WTC11 (cell line): ENCODE measurements around the gene ST6GALNAC5. TPM values are rescaled to one million over a fixed set of nuclear protein-coding genes. Genes with fewer than 3 reads are reported as not detected.

Source experiments
- ATAC-seq: fragments of 200-7000 bp; cut with Tn5 transposase; 2 replicates; pipeline ENCODE4 v1.10.0; 2021; ENCODE audit warnings: mild to moderate bottlenecking, moderate library complexity
- CTCF ChIA-PET: fragments of 300-600 bp; sonication (Branson Sonifier 250); formaldehyde crosslinking; loops from one replicate; lab custom pipeline; 2021; ENCODE audit warnings: antibody characterized with exemption; lab: Charles Lee
- POLR2A ChIA-PET: fragments of 350-600 bp; sonication (Branson Sonifier 250); formaldehyde crosslinking; loops from one replicate; lab custom pipeline; 2021; ENCODE audit warnings: antibody characterized with exemption; lab: Charles Lee
- DNase-seq: peaks from one replicate; pipeline ENCODE4 v3.0.0; 2021; ENCODE audit warnings: low spot score
- H3K27ac Mint-ChIP-seq: 2 replicates; pipeline ENCODE4 v1.8.0; 2021; ENCODE audit warnings: mixed read lengths
- H3K27me3 Mint-ChIP-seq: 2 replicates; pipeline ENCODE4 v1.8.0; 2021; ENCODE audit warnings: low read depth, mild to moderate bottlenecking, moderate library complexity, mixed read lengths
- H3K36me3 Mint-ChIP-seq: 2 replicates; pipeline ENCODE4 v1.8.0; 2021; ENCODE audit warnings: mixed read lengths
- H3K4me1 Mint-ChIP-seq: 2 replicates; pipeline ENCODE4 v1.8.0; 2022; ENCODE audit warnings: mixed read lengths
- H3K4me3 Mint-ChIP-seq: 2 replicates; pipeline ENCODE4 v1.8.0; 2021; ENCODE audit warnings: mild to moderate bottlenecking, moderate library complexity, mixed read lengths
- H3K9me3 Mint-ChIP-seq: 2 replicates; pipeline ENCODE4 v1.8.0; 2021; ENCODE audit warnings: mixed read lengths
- CTCF ChIP-seq: fragments of 200-600 bp; IDR thresholded peaks from 2 replicates; pipeline ENCODE4 v1.8.0; 2022; ENCODE audit warnings: antibody characterized with exemption
- E2F5 ChIP-seq: sonication (generic); formaldehyde crosslinking; IDR thresholded peaks from 2 replicates; pipeline ENCODE4 v1.8.1; 2022; ENCODE audit warnings: mild to moderate bottlenecking, moderate library complexity, missing genetic modification reagents
- ELF4 ChIP-seq: sonication (generic); formaldehyde crosslinking; IDR thresholded peaks from 2 replicates; pipeline ENCODE4 v1.8.1; 2022; ENCODE audit warnings: low read depth, mild to moderate bottlenecking, moderate library complexity, missing genetic modification reagents
- ERG ChIP-seq: fragments of 250-450 bp; sonication (Bioruptor Pico); IDR thresholded peaks from 2 replicates; pipeline ENCODE4 v1.8.0; 2021; ENCODE audit warnings: mild to moderate bottlenecking
- FOXJ3 ChIP-seq: sonication (generic); formaldehyde crosslinking; IDR thresholded peaks from 2 replicates; pipeline ENCODE4 v1.9.0; 2021; ENCODE audit warnings: missing genetic modification reagents, mild to moderate bottlenecking, borderline replicate concordance
- GTF2I ChIP-seq: fragments of 250-450 bp; sonication (Bioruptor Pico); conservative IDR thresholded peaks from 2 replicates; pipeline ENCODE4 v1.4.0; 2021; ENCODE audit warnings: mild to moderate bottlenecking
- KAT7 ChIP-seq: sonication (generic); formaldehyde crosslinking; IDR thresholded peaks from 2 replicates; pipeline ENCODE4 v1.8.1; 2023; ENCODE audit warnings: missing genetic modification reagents, mild to moderate bottlenecking, borderline replicate concordance
- MYBL2 ChIP-seq: sonication (generic); formaldehyde crosslinking; IDR thresholded peaks from 2 replicates; pipeline ENCODE4 v1.8.1; 2023; ENCODE audit warnings: mild to moderate bottlenecking, moderate library complexity, missing genetic modification reagents
- NFE2L1 ChIP-seq: sonication (generic); formaldehyde crosslinking; IDR thresholded peaks from 2 replicates; pipeline ENCODE4 v1.8.1; 2023; ENCODE audit warnings: missing genetic modification reagents
- OVOL2 ChIP-seq: fragments of 250-450 bp; sonication (Bioruptor Pico); IDR thresholded peaks from 2 replicates; pipeline ENCODE4 v1.9.0; 2021; ENCODE audit warnings: mild to moderate bottlenecking, borderline replicate concordance
- PREB ChIP-seq: sonication (generic); formaldehyde crosslinking; IDR thresholded peaks from 2 replicates; pipeline ENCODE4 v1.8.1; 2022; ENCODE audit warnings: mild to moderate bottlenecking, missing genetic modification reagents, moderate library complexity, borderline replicate concordance
- PRRX2 ChIP-seq: fragments of 250-450 bp; sonication (Bioruptor Pico); IDR thresholded peaks from 2 replicates; pipeline ENCODE4 v1.8.0; 2021; ENCODE audit warnings: mild to moderate bottlenecking
- STAT6 ChIP-seq: sonication (generic); formaldehyde crosslinking; conservative IDR thresholded peaks from 2 replicates; pipeline ENCODE4 v1.8.1; 2023; ENCODE audit warnings: mild to moderate bottlenecking, low read depth, missing genetic modification reagents, moderate library complexity
- ZBTB21 ChIP-seq: sonication (generic); formaldehyde crosslinking; IDR thresholded peaks from 2 replicates; pipeline ENCODE4 v1.8.1; 2023; ENCODE audit warnings: mild to moderate bottlenecking, missing genetic modification reagents, borderline replicate concordance
- ZNF138 ChIP-seq: sonication (generic); formaldehyde crosslinking; conservative IDR thresholded peaks from 2 replicates; pipeline ENCODE4 v1.8.1; 2022; ENCODE audit warnings: mild to moderate bottlenecking, moderate library complexity, missing genetic modification reagents
- ZNF232 ChIP-seq: sonication (generic); formaldehyde crosslinking; IDR thresholded peaks from 2 replicates; pipeline ENCODE4 v1.8.0; 2022; ENCODE audit warnings: mild to moderate bottlenecking, missing genetic modification reagents
- ZNF532 ChIP-seq: fragments of 250-450 bp; sonication (Bioruptor Pico); IDR thresholded peaks from 2 replicates; pipeline ENCODE4 v1.9.0; 2021; ENCODE audit warnings: mild to moderate bottlenecking, borderline replicate concordance
- total RNA-seq: library from RNA; stranded (reverse); gene quantifications from 3 replicates; pipeline ENCODE4 v1.2.3, GENCODE V29; 2021

The ST6GALNAC5 gene
- total RNA-seq, 1 experiment from 2014 or later, result 9.6 TPM

- no peak for TF ChIP-seq ERG
- TF ChIP-seq FOXJ3 (CRISPR knock-in tag), result no peak
- no peak for TF ChIP-seq E2F5 (CRISPR knock-in tag)
- no peak for TF ChIP-seq ZNF232 (CRISPR knock-in tag)
- no peak for TF ChIP-seq CTCF
- TF ChIP-seq ZBTB21 (CRISPR knock-in tag), result no peak
- no peak for TF ChIP-seq ELF4 (CRISPR knock-in tag)
- no peak for TF ChIP-seq PREB (CRISPR knock-in tag)
- TF ChIP-seq KAT7 (CRISPR knock-in tag), result no peak
- no peak for TF ChIP-seq STAT6 (CRISPR knock-in tag)
- no peak for TF ChIP-seq PRRX2 (CRISPR knock-in tag)
- no peak for TF ChIP-seq ZNF138 (CRISPR knock-in tag)
- no peak for TF ChIP-seq GTF2I
- TF ChIP-seq OVOL2 (CRISPR knock-in tag), result no peak
- TF ChIP-seq NFE2L1 (CRISPR knock-in tag), result no peak
- no peak for TF ChIP-seq ZNF532 (CRISPR knock-in tag)
- TF ChIP-seq MYBL2 (CRISPR knock-in tag), result no peak
- no peak overlapping the region for H3K4me3 Mint-ChIP-seq
- H3K27ac Mint-ChIP-seq, result no peak overlapping the region
- POLR2A ChIA-PET, result no interaction called here
- H3K4me1 Mint-ChIP-seq, result peaks cover 3% of the 10 kb centered on the region; the same call in 1 of the 2 replicates
- no peak for ATAC-seq
- CTCF ChIA-PET, result interaction anchor here (0.5 kb wide), 1 partner anchor 129 kb away, joined by 4 read pairs; no protein-coding TSS in a partner anchor
- H3K36me3 Mint-ChIP-seq, result no peaks in the 10 kb centered on the region
- DNase-seq, result no peak
- no peaks in the 10 kb centered on the region for H3K27me3 Mint-ChIP-seq
- no peaks in the 10 kb centered on the region for H3K9me3 Mint-ChIP-seq
Measured at GRCh38 chr1:77047575-77047974, 180.3 kb downstream of the ST6GALNAC5 start.
